Skeletal muscle cell (primary cell): ENCODE data around the gene NNMT.
A peak's percentile ranks its signal among the peaks of the same experiment; 100 is the strongest.
"Not testable (repeated sequence)": the region's sequence is repeated elsewhere in the genome, so short reads cannot be mapped to it uniquely, and the experiment has no call there.

Source experiments
- DNase-seq: peaks from one replicate; pipeline ENCODE4 v3.0.0-alpha.2; 2010; ENCODE audit warnings: low read depth
- H3K4me3 ChIP-seq: 2 replicates; pipeline ENCODE4 v1.5.1; 2011; ENCODE audit warnings: low read depth, mild to moderate bottlenecking, control low read depth, low read length, moderate library complexity

The NNMT gene

GRCh38 chr11:114330373-114330772 is 34.2 kb downstream of the NNMT start:
- no peak overlapping the region for H3K4me3 ChIP-seq
- DNase-seq: no peak

GRCh38 chr11:114340311-114341131 is 44.3 kb downstream of the NNMT start:
- DNase-seq: peak; percentile 47
- no peak overlapping the region for H3K4me3 ChIP-seq

GRCh38 chr11:114341667-114342066 is 45.5 kb downstream of the NNMT start:
- not testable (repeated sequence) for DNase-seq, H3K4me3 ChIP-seq

GRCh38 chr11:114342476-114342875 is 46.3 kb downstream of the NNMT start:
- no peak overlapping the region for H3K4me3 ChIP-seq
- no peak for DNase-seq

GRCh38 chr11:114343020-114343419 is 46.8 kb downstream of the NNMT start:
- H3K4me3 ChIP-seq: no peak overlapping the region
- DNase-seq: no peak

- no peak overlapping the region for H3K4me3 ChIP-seq
- no peak for DNase-seq
These were observed 47.3 kb downstream of the NNMT start for GRCh38 chr11:114343493-114343892.

GRCh38 chr11:114344494-114344893 is 48.3 kb downstream of the NNMT start:
- no peak overlapping the region for H3K4me3 ChIP-seq
- DNase-seq: no peak

- DNase-seq: no peak
- H3K4me3 ChIP-seq: no peak overlapping the region
These were observed 49.5 kb downstream of the NNMT start for GRCh38 chr11:114345575-114346222.

- no peak for DNase-seq
- no peak overlapping the region for H3K4me3 ChIP-seq
These were observed 50.5 kb downstream of the NNMT start for GRCh38 chr11:114346709-114347141.

GRCh38 chr11:114348200-114349191 is 52.3 kb downstream of the NNMT start:
- no peak overlapping the region for H3K4me3 ChIP-seq
- peak; percentile 22 for DNase-seq

- DNase-seq: no peak
- no peak overlapping the region for H3K4me3 ChIP-seq
These were observed 53.8 kb downstream of the NNMT start for GRCh38 chr11:114350022-114350421.

- peak; percentile 11 for DNase-seq
- H3K4me3 ChIP-seq: no peak overlapping the region
These were observed 57.2 kb downstream of the NNMT start for GRCh38 chr11:114353443-114353842.

GRCh38 chr11:114354076-114354475 is 57.9 kb downstream of the NNMT start:
- peak; percentile 92 for DNase-seq
- H3K4me3 ChIP-seq: no peak overlapping the region

GRCh38 chr11:114358716-114359115 is 62.5 kb downstream of the NNMT start:
- DNase-seq: no peak
- H3K4me3 ChIP-seq: no peak overlapping the region

GRCh38 chr11:114359342-114359741 is 63.1 kb downstream of the NNMT start:
- no peak overlapping the region for H3K4me3 ChIP-seq
- DNase-seq: no peak

- no peak for DNase-seq
- no peak overlapping the region for H3K4me3 ChIP-seq
These were observed 66.1 kb downstream of the NNMT start for GRCh38 chr11:114362326-114362725.

GRCh38 chr11:114362958-114363357 is 66.8 kb downstream of the NNMT start:
- no peak overlapping the region for H3K4me3 ChIP-seq
- no peak for DNase-seq
